GM12891 (cell line): ENCODE results near the gene OSMR.

Experiments used
- PAX5 ChIP-seq: IDR thresholded peaks from 2 replicates; pipeline ENCODE4 v1.6.1; 2011; ENCODE audit warnings: low read length, moderate library complexity, mild to moderate bottlenecking; ENCODE audit not compliant: insufficient read depth, severe bottlenecking
- POLR2A ChIP-seq: IDR thresholded peaks from 2 replicates; pipeline ENCODE4 v1.6.1; 2011; ENCODE audit warnings: low read depth, low read length, control low read depth
- POLR2AphosphoS5 ChIP-seq: IDR thresholded peaks from 2 replicates; pipeline ENCODE4 v1.6.1; 2011; ENCODE audit warnings: low read depth, low read length, control low read depth
- SPI1 ChIP-seq: IDR thresholded peaks from 2 replicates; pipeline ENCODE4 v1.6.1; 2011; ENCODE audit warnings: low read depth, low read length, control low read depth
- TAF1 ChIP-seq: IDR thresholded peaks from 2 replicates; pipeline ENCODE4 v1.6.1; 2011; ENCODE audit warnings: low read depth, low read length, control low read depth

- TF ChIP-seq POLR2AphosphoS5 (no peak), TAF1 (no peak), SPI1 (no peak), POLR2A (no peak), PAX5 (no peak)
These were observed 49.1 kb upstream of the OSMR start for GRCh38 chr5:38796742-38797108.
